MCF 10A (cell line): Measurements from ENCODE around the gene PTH1R. TPM values are rescaled to one million over a fixed set of nuclear protein-coding genes. Genes with fewer than 3 reads are reported as not detected.

Experiments
- BruUV-seq: library from RNA; stranded (reverse); fragments of 400-500 nt; replicated peaks from 2 replicates; lab custom pipeline; 2021; lab: Mats Ljungman, UMichigan
- CTCF ChIA-PET: fragments of 300-600 bp; sonication (Branson Sonifier 250); formaldehyde crosslinking; extraction: SDS; loops from one replicate; lab custom pipeline; 2021; ENCODE audit warnings: antibody characterized with exemption, inconsistent platforms; lab: Yijun Ruan, JAX
- POLR2A ChIA-PET: fragments of 300-600, 350-650 bp; sonication (Branson Sonifier 250); formaldehyde crosslinking; extraction: SDS; loops from one replicate; lab custom pipeline; 2020; ENCODE audit warnings: antibody characterized with exemption, inconsistent platforms; lab: Yijun Ruan, JAX
- DNase-seq: peaks from one replicate; pipeline ENCODE4 v3.0.0-alpha.2; 2018; ENCODE audit not compliant: unreplicated experiment
- H3K27ac Mint-ChIP-seq: one replicate; pipeline ENCODE4 v1.8.0; 2022; ENCODE audit warnings: mild to moderate bottlenecking, low read depth, mixed read lengths; ENCODE audit not compliant: unreplicated experiment
- H3K27me3 Mint-ChIP-seq: one replicate; pipeline ENCODE4 v1.8.0; 2022; ENCODE audit warnings: mixed read lengths; ENCODE audit not compliant: insufficient read depth, unreplicated experiment
- H3K36me3 Mint-ChIP-seq: one replicate; pipeline ENCODE4 v1.8.0; 2022; ENCODE audit warnings: mild to moderate bottlenecking, moderate library complexity, mixed read lengths; ENCODE audit not compliant: insufficient read depth, unreplicated experiment
- H3K4me1 Mint-ChIP-seq: one replicate; pipeline ENCODE4 v1.8.0; 2022; ENCODE audit warnings: mixed read lengths; ENCODE audit not compliant: insufficient read depth, unreplicated experiment
- H3K4me3 Mint-ChIP-seq: one replicate; pipeline ENCODE4 v1.8.0; 2022; ENCODE audit warnings: mild to moderate bottlenecking, moderate library complexity, mixed read lengths; ENCODE audit not compliant: unreplicated experiment
- H3K9me3 Mint-ChIP-seq: one replicate; pipeline ENCODE4 v1.8.0; 2022; ENCODE audit warnings: mixed read lengths; ENCODE audit not compliant: unreplicated experiment
- intact Hi-C: fragments of 100-400 bp; cut with micrococcal nuclease; formaldehyde crosslinking; loops from 2 replicates; pipeline ENCODE4 v1.14.1; 2022
- total RNA-seq: library from RNA; stranded (reverse); gene quantifications from 2 replicates; pipeline ENCODE4 v1.2.3, GENCODE V29; 2022
- TF ChIP-seq, protein P1 (sequence below): fragments of 200-600 bp; IDR thresholded peaks from one replicate; pipeline ENCODE4 v1.8.0; 2022; ENCODE audit warnings: antibody characterized with exemption, mild to moderate bottlenecking; ENCODE audit not compliant: unreplicated experiment

PTH1R gene
- total RNA-seq, 1 experiment from 2014 or later = not detected

DNA sequence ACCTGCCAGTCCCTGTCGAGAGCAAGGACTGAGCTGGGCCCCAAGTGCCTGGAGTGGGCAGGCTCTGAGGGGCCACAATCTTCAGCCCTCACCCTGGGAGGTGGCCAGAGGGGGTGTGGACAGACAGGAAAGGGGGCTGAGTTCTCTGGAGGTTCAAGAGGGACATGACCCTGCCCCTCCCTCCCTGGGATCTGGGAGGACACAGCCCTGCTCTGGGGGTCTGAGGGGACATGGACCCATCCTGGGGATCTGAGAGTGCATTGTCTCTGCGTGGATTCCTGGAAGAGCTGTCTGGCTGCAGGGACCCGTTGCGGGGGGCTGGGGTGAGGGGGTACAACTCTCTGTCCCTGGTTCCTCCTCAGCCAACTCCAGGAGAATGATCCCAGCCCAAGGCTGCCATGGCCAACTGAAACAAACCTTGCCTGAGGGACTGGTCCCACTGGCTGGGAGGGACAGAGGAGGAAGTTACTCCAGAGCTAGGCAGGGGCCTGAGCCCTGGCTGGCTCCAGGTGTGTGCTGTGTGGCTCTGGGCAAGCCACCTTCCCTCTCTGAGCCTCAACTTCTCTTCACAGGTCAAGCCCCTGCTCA, 29.0 kb downstream of the PTH1R start:
- TF ChIP-seq, protein P1, sequence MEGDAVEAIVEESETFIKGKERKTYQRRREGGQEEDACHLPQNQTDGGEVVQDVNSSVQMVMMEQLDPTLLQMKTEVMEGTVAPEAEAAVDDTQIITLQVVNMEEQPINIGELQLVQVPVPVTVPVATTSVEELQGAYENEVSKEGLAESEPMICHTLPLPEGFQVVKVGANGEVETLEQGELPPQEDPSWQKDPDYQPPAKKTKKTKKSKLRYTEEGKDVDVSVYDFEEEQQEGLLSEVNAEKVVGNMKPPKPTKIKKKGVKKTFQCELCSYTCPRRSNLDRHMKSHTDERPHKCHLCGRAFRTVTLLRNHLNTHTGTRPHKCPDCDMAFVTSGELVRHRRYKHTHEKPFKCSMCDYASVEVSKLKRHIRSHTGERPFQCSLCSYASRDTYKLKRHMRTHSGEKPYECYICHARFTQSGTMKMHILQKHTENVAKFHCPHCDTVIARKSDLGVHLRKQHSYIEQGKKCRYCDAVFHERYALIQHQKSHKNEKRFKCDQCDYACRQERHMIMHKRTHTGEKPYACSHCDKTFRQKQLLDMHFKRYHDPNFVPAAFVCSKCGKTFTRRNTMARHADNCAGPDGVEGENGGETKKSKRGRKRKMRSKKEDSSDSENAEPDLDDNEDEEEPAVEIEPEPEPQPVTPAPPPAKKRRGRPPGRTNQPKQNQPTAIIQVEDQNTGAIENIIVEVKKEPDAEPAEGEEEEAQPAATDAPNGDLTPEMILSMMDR = no peak
- no peaks in the 10 kb centered on the region for H3K36me3 Mint-ChIP-seq
- intact Hi-C loops = no loop called here
- ChIA-PET POLR2A (no interaction called here), CTCF (interaction anchor here (0.7 to 1.2 kb wide), 4 partner anchors 9 to 418 kb away, joined by 3 to 8 read pairs (median 3); no protein-coding TSS in a partner anchor)
- no peaks in the 10 kb centered on the region for H3K27me3 Mint-ChIP-seq
- no peak for DNase-seq
- H3K27ac Mint-ChIP-seq = no peak overlapping the region
- no TSS peak for BruUV-seq
- H3K4me3 Mint-ChIP-seq = no peak overlapping the region
- H3K9me3 Mint-ChIP-seq = no peaks in the 10 kb centered on the region
- peaks cover 5% of the 10 kb centered on the region for H3K4me1 Mint-ChIP-seq

DNA sequence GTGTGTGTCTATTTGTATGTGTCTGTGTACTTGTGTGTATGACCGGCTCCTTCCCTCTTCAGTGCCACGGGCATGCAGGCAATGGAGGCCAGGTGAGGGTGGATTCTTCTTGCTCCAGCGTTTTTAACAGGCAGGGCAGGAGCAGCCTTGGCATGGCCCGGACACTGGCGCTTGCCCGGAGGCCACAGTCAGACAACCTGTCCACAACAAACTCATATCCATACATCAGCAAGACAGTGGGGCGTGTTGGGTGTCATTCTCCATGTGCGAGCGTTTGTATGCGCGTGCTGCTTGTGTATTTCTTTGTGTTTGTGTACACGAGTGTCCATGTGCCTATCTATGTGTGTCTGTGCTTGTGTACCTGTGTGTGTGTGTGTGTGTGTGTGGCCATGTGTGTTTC, 29.8 kb downstream of the PTH1R start:
- no peak for DNase-seq
- ChIA-PET CTCF (no interaction called here), POLR2A (no interaction called here)

DNA sequence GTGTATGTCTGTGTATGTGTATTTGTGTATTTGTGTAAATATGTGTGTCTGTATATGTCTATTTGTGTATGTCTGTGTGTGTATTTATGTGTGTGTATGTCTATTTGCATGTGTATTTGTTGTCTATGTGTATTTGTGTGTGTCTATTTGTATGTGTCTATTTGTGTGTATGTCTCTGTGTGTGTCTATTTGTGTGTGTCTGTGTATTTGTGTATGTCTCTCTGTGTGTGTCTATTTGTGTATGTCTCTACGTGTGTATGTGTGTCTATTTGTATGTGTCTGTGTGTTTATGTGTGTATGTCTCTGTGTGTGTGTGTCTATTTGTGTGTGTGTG, 30.4 kb downstream of the PTH1R start:
- CTCF ChIA-PET = interaction anchor here (0.6 to 2.6 kb wide), 3 partner anchors 8 to 417 kb away, joined by 3 to 19 read pairs (median 19); no protein-coding TSS in a partner anchor
- DNase-seq = no peak
- Mint-ChIP-seq H3K27me3 (no peaks in the 10 kb centered on the region), H3K9me3 (no peaks in the 10 kb centered on the region), H3K4me1 (peaks cover 5% of the 10 kb centered on the region), H3K36me3 (no peaks in the 10 kb centered on the region), H3K27ac (no peak overlapping the region), H3K4me3 (no peak overlapping the region)
- intact Hi-C loops = loop anchor here (1.0 kb wide), 1 partner anchor 203 kb away; no protein-coding TSS in a partner anchor
- POLR2A ChIA-PET = no interaction called here
- TF ChIP-seq, protein P1 = no peak
- TSS peak; percentile 18 for BruUV-seq

More for the DNA sequence above, 29.8 kb downstream of the PTH1R start:
- no TSS peak for BruUV-seq
- Mint-ChIP-seq H3K36me3 (no peaks in the 10 kb centered on the region), H3K9me3 (no peaks in the 10 kb centered on the region), H3K27me3 (no peaks in the 10 kb centered on the region), H3K4me1 (peaks cover 5% of the 10 kb centered on the region), H3K27ac (no peak overlapping the region), H3K4me3 (no peak overlapping the region)
- TF ChIP-seq, protein P1 = no peak
- intact Hi-C loops = no loop called here

DNA sequence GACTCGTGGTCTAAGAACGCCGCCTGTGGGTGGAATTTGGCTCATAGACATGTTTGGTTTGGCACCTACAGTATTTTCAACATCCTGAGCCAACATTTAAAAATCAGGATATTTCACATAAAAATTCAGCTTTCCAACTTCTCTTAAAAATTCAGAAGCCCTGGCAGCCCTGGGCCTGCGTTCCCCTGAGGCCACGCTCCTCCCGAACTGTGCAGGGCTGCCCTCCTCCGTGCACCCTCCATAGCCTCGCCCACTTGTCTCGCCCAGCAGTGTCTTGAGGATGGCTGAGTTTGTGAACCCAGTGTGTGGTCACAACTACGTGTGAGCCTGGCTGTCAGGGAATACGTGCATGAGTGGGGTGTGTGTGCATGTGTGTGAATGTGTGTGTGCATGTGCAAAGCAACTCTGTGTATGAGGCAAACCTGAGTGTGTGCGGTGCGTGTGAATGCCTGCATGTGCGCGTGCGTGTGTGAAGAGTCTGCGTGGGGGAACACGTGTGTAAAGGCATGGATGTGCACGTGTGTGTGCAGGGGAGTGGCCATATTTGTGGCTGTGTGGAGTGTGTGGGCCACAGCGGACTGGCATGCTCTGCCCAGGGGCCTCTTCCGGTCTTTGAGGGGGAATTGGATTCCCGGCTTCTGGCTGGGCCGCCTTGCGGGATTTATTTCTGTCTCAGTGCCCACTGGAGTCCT, 30.9 kb downstream of the PTH1R start:
- TF ChIP-seq, protein P1 = peak; percentile 26
- no peaks in the 10 kb centered on the region for H3K27me3 Mint-ChIP-seq
- intact Hi-C loops = loop anchor here (1.0 kb wide), 1 partner anchor 203 kb away; no protein-coding TSS in a partner anchor
- no TSS peak for BruUV-seq
- peak; percentile 61 for DNase-seq
- H3K4me1 Mint-ChIP-seq = peaks cover 7% of the 10 kb centered on the region
- no peak overlapping the region for H3K27ac Mint-ChIP-seq
- H3K36me3 Mint-ChIP-seq = no peaks in the 10 kb centered on the region
- ChIA-PET CTCF (interaction anchor here (0.6 to 2.6 kb wide), 14 partner anchors 9 to 420 kb away, joined by 3 to 19 read pairs (median 6); no protein-coding TSS in a partner anchor), POLR2A (interaction anchor here (0.8 to 1.3 kb wide), 3 partner anchors 71 to 416 kb away, joined by 3 to 4 read pairs (median 3); no protein-coding TSS in a partner anchor)
- H3K4me3 Mint-ChIP-seq = no peak overlapping the region
- H3K9me3 Mint-ChIP-seq = no peaks in the 10 kb centered on the region
